ENCODE measurements around the gene DLL1.

DLL1 gene

DNA sequence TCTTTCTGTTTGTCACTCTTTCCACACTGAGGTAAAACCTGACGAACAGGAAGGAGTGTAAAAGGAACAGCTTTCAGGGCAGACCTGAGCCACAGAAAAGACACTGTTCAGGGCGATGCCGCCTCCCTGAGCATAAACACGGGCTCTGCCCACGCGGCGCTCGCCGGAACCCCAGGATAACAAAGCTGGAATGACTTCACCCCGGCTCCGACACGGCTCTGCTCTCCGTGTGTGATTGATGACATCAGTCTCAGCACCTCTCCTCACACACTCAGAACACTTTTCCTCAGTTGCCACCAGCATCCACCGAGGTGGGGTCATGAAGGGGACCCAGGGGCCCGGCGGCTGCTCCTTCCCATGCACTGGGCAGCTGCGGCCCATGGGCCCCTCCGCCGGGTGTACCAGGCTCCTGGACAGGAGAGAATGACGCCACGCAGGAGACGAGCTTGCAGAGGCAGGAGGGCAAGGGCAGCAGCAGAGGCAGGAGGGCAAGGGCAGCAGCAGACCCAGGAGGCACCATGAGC, 43.6 kb downstream of the DLL1 start:
- Histone ChIP-seq H4K20me1 (ENCODE audit: insufficient read depth, low read length) (no peaks in the 10 kb centered on the region), H3K27me3 (replicated peaks; ENCODE audit: insufficient read depth, low read length) (peaks cover 11% of the 10 kb centered on the region; the same call in 1 of the 2 replicates), H3K4me1 (ENCODE audit: low read length) (no peaks in the 10 kb centered on the region), H3K9ac (ENCODE audit: low read length) (no peak overlapping the region), H3K79me2 (ENCODE audit: low read length) (no peaks in the 10 kb centered on the region), H3F3A (ENCODE audit: insufficient read depth, low read length) (no peaks in the 10 kb centered on the region), H3K9me3 (replicated peaks; ENCODE audit: insufficient read depth, low read length) (no peaks in the 10 kb centered on the region), H3K27ac (ENCODE audit: low read length) (no peak overlapping the region), H2AFZ (ENCODE audit: low read length) (no peak overlapping the region), H3K4me3 (ENCODE audit: low read length) (no peak overlapping the region), H3K4me2 (ENCODE audit: low read depth, low read length) (no peak overlapping the region), H3K36me3 (replicated peaks; ENCODE audit: insufficient read depth, low read length) (no peaks in the 10 kb centered on the region), H3K9me2 (replicated peaks; ENCODE audit: insufficient read depth, low read length) (no peaks in the 10 kb centered on the region)
- TF ChIP-seq EZH2 (optimal IDR thresholded peaks at IDR 0.05; ENCODE audit: low read depth, low read length) (no peak), CTCF (IDR thresholded peaks at IDR 0.05; ENCODE audit: low read length) (no peak), EZH2phosphoT487 (IDR thresholded peaks at IDR 0.05; ENCODE audit: low read length) (no peak)
- no peak for DNase-seq

GRCh38 chr6:170245475-170245992, 45.3 kb downstream of the DLL1 start:
- H3K9me3 ChIP-seq (replicated peaks; ENCODE audit: insufficient read depth, low read length) = no peaks in the 10 kb centered on the region
- TF ChIP-seq EZH2phosphoT487 (IDR thresholded peaks at IDR 0.05; ENCODE audit: low read length) (no peak), EZH2 (optimal IDR thresholded peaks at IDR 0.05; ENCODE audit: low read depth, low read length) (no peak), CTCF (IDR thresholded peaks at IDR 0.05; ENCODE audit: low read length) (no peak)
- no peaks in the 10 kb centered on the region for H3K36me3 ChIP-seq (replicated peaks; ENCODE audit: insufficient read depth, low read length)
- H4K20me1 ChIP-seq (ENCODE audit: insufficient read depth, low read length) = no peaks in the 10 kb centered on the region
- peaks cover 9% of the 10 kb centered on the region; the same call in 1 of the 2 replicates for H3K27me3 ChIP-seq (replicated peaks; ENCODE audit: insufficient read depth, low read length)
- no peak for DNase-seq
- no peak overlapping the region for H2AFZ ChIP-seq (ENCODE audit: low read length)
- H3K4me1 ChIP-seq (ENCODE audit: low read length) = no peaks in the 10 kb centered on the region
- H3K4me2 ChIP-seq (ENCODE audit: low read depth, low read length) = no peak overlapping the region
- H3F3A ChIP-seq (ENCODE audit: insufficient read depth, low read length) = no peaks in the 10 kb centered on the region
- H3K4me3 ChIP-seq (ENCODE audit: low read length) = no peak overlapping the region
- no peak overlapping the region for H3K9ac ChIP-seq (ENCODE audit: low read length)
- H3K79me2 ChIP-seq (ENCODE audit: low read length) = no peaks in the 10 kb centered on the region
- no peak overlapping the region for H3K27ac ChIP-seq (ENCODE audit: low read length)
- no peaks in the 10 kb centered on the region for H3K9me2 ChIP-seq (replicated peaks; ENCODE audit: insufficient read depth, low read length)

GRCh38 chr6:170244721-170245474, 46.0 kb downstream of the DLL1 start:
- no peaks in the 10 kb centered on the region for H3F3A ChIP-seq (ENCODE audit: insufficient read depth, low read length)
- H3K4me3 ChIP-seq (ENCODE audit: low read length) = no peak overlapping the region
- H3K9ac ChIP-seq (ENCODE audit: low read length) = no peak overlapping the region
- H3K9me3 ChIP-seq (replicated peaks; ENCODE audit: insufficient read depth, low read length) = no peaks in the 10 kb centered on the region
- TF ChIP-seq CTCF (IDR thresholded peaks at IDR 0.05; ENCODE audit: low read length) (no peak), EZH2 (optimal IDR thresholded peaks at IDR 0.05; ENCODE audit: low read depth, low read length) (no peak), EZH2phosphoT487 (IDR thresholded peaks at IDR 0.05; ENCODE audit: low read length) (no peak)
- peaks cover 9% of the 10 kb centered on the region; the same call in 1 of the 2 replicates for H3K27me3 ChIP-seq (replicated peaks; ENCODE audit: insufficient read depth, low read length)
- no peak overlapping the region for H3K4me2 ChIP-seq (ENCODE audit: low read depth, low read length)
- no peaks in the 10 kb centered on the region for H4K20me1 ChIP-seq (ENCODE audit: insufficient read depth, low read length)
- no peaks in the 10 kb centered on the region for H3K36me3 ChIP-seq (replicated peaks; ENCODE audit: insufficient read depth, low read length)
- no peak for DNase-seq
- no peaks in the 10 kb centered on the region for H3K4me1 ChIP-seq (ENCODE audit: low read length)
- H3K79me2 ChIP-seq (ENCODE audit: low read length) = no peaks in the 10 kb centered on the region
- H3K27ac ChIP-seq (ENCODE audit: low read length) = no peak overlapping the region
- H3K9me2 ChIP-seq (replicated peaks; ENCODE audit: insufficient read depth, low read length) = no peaks in the 10 kb centered on the region
- H2AFZ ChIP-seq (ENCODE audit: low read length) = no peak overlapping the region

Data from MM.1S (cell line).